Umbilical cord (tissue), 2 donors: ENCODE measurements around the gene MYO7A. TPM values are rescaled to one million over a fixed set of nuclear protein-coding genes. Genes with fewer than 3 reads are reported as not detected.
"Not testable (repeated sequence)": the region's sequence is repeated elsewhere in the genome, so short reads cannot be mapped to it uniquely, and the experiment has no call there.

Experiments used
- DNase-seq: peaks from one replicate; pipeline ENCODE4 v3.0.0-alpha.2; 2015; ENCODE audit warnings: low spot score
- total RNA-seq: library from RNA; depleted of rRNA; stranded (reverse); fragments of >200 nt; gene quantifications from one replicate; pipeline ENCODE4 v1.2.3, GENCODE V29; 2014; ENCODE audit warnings: low replicate concordance; ENCODE audit not compliant: insufficient read depth

MYO7A gene
- total RNA-seq, 1 donor from 2014 or later: 7.0 TPM

DNA sequence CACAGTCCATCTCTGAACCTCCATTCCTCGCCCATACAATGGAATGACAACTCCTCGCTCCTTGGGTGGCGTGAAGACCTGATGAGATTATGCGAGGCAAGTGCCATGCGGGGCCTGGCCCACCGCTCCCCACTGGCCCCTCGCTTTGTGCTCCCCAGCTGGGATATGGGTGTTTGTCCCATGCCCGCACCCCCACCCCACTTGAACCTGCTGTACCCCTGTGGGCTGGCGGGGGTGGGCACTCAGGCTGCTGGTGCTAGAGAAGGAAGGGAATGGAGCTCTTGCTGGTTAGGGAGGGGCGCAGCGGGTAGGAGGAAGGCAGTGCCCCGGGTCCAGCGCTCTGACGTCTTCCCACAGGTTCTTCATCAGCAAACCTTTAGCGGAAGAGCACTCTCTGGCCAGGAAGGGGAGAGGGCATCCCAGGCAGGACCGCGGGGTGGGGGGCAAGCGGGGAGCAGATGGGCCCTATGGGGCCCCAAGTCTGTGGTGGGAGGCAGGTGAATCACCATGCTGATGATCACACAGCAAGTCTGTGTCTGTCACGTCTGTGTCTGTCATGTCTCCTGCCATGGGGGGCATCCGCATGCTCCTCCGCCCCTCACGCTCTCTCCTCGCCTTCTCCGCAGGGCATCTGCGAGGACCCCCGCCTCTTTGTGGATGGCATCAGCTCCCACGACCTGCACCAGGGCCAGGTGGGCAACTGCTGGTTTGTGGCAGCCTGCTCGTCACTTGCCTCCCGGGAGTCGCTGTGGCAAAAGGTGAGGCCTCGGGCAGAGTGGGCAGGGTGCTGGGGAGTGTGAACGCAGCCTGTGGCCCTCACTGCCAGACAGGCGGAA lies 34.8 kb upstream of the MYO7A start:
- DNase-seq: no peak

DNA sequence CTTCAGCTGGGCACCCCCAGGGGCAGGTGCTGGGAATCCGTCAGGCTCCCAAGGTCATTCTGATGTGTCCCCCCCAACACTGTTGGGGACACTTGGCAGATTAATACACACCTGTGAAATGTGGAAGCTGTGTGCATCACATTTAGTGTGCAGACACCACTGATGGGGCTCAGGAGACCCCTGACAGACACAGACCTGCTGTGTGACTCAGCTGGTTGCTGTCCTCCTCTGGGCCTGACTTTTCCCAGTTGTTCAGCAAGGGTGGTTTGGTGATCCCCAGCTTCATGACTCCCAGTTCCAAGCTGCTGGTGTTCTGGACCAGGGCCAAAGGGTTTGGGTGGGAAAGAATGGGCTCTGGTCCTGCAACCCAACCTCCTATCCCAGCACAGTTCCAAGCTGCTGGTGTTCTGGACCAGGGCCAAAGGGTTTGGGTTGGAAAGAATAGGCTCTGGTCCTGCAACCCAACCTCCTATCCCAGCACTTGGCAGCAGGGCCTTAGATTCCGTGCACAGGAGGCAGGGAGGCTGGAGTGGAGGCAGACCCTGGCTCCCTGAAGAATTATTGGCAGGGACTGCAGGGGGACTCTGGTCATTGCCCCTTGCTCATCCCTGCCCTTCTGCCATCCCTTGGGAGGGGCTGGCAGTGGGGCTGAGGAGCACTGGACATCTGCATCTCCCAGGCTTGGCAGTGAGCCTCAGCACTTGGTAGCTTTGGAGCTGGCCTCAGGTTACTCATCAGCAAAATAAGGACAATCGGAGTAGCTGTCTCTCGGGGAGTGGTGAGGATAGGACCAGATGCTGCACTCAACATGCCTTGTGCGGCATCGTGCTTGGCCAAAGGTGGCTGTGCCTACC lies 33.8 kb upstream of the MYO7A start:
- DNase-seq: no peak

DNA sequence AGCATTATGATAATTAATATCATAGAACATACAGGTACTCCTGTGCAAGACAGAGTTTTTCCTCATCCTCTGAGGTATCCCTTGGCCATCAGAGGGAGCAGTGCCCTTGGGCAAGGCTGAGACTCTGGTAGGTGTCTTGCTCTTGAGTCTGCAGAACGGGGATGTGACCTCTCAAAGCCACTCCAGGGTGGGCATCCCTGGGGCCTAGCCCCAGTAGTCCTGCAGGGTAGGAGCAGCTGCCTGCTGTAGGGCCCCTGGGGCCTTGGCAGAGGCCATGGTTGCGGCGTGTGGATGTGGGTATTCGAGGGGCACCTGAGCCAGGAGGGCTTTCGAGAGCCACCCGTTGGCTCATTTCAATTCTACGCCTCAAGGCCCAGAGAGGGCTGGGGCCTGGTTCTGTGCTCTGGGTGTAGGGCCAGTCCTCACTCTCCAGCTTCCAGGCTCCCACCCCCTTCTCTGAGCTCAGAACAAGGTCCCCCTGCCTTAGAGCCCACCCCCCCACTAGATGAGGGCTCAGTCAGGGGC lies 33.1 kb upstream of the MYO7A start:
- DNase-seq: no peak

DNA sequence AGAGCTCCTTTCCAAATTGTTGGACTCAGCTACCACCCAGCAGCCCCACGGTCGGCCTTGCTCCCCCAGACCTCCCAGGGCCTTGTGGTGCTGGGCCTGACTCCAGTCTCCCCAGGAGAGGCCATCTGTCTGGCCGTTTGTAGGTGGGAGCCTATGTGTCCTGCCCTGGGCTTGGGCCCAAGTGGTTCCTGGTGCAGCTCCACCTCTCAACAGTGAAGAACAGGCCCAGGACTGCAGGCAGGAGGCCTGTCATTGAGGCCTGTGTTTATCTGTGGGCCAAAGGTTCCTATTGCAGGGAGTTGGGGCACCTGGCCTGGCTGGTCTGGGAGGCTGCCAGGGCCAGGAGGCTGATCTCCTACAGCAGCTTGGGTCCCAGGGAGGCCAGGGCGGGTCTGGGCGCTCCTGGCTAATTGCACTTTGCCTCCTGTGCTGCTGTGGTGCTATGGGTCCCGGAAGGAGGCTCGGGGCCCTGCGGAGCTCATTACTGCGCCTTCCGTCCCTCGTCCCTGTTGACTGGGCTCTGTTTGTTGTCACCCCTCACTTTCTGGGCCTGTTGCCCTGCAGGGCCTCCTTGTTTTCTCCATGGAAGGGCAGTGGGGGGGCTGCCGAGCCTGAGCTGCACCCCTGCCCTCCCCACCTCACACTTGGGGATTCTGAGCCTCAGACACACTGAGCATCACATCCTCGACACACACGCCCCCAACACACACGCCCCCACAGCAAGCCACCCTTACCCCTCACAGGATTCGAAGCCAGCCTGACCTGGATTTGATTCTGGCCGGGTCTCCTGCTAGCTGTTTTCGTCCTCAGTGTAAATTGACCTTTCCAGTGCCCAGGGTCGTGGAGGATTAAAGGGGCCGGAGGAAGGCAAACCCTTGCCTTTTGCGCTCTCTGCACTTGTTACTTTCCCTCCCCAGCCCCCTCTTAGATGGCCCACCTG lies 32.2 kb upstream of the MYO7A start:
- no peak for DNase-seq

DNA sequence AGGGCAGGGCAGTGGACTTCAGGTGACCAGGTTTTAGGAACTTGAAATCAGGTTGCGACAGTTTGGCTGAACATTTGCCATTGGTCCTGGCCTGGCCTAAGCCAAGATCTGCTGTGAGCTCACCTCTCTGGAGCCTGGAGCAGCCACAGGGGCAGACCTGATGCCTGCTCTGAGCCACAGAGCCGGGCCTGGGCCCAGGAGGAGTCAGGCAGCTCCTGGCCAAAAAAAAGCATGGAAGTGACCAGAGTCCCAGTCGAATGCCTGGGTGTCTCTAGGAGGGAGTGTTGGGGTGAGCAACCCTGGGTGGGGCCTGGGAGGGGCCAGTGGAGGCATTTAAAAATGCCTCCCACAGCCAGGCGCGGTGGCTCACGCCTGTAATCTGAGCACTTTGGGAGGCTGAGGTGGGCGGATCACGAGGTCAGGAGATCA lies 31.4 kb upstream of the MYO7A start:
- DNase-seq: no peak

DNA sequence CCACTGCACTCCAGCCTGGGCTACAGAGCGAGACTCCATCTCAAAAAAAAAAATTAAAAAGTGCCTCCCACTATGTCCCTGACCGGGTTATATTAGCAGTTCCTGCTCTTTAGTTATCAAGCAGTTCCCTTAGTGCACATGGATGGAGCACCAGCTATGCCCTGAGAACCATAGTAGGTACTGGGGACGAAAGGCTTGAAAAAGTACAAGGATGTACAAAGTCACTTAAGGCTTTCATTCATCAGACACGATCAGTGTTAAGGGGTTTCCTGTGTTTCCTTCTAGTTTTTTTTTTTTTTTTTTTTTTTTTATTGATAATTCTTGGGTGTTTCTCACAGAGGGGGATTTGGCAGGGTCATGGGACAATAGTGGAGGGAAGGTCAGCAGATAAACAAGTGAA lies 30.9 kb upstream of the MYO7A start:
- not testable (repeated sequence) for DNase-seq

DNA sequence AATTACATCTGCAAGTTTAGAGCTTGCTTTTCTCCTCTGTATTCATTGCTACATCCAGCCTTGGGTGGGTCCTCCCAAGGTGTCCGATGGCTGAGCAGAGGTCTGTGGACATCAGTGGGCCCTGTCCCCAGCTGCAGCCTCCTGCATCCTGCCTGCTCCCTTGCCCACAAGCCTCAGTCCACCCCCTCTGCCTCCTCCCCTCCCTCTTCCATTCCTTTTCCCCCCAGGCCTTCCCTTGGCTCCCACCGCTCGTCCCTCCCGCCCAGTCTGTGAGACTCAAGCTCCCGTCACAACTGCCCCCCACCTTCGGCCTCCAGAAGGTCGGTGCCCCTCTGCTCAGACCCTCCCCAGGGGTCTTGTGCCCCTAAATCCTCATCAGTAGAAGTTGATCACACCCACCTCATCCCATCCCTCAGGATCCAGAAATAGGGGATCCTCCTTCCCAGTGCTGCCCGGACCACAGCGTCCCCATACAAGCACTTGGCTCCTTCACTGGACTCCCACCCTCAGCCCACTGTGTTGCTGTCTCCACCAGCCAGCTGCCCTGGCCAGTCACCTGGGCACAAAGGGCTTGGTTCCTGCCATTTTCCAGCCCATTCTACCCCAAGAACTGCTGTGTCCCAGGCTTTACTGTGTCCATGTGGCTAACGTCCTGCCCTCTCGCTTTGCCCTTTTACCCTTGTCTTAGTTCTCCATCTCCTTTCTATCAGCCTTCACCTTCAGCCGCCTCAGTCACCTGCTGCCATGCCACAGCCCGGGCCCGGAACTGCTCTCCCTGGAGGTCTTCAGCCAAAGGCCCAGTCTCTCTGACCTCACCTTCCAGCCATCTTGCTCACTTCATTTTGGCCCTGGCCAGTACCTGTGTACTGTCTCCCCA lies 27.6 kb upstream of the MYO7A start:
- DNase-seq: no peak

DNA sequence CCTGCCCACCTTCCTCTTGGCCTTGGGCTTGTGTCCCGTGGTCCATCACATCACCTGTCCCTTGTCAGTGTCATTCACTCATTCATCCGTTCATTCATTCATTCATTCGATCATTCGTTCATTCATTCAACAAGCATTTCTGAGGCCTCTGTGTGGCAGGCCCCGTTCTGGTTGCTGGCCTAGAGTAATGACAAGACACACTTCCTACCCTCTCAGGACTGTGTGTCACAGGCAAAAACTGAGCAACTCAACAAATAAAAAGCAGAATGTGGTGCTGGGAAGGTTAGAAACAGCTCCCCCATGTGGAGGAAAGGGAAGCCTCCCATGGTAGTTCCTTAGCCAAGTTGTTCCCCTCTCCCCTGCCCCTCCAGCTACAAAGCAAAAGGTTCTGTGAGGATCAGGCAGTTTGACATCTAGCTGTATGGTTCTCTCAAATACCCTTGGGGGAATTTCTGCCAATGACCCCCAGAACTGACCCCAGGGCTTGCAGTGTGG lies 27.0 kb upstream of the MYO7A start:
- DNase-seq: no peak

DNA sequence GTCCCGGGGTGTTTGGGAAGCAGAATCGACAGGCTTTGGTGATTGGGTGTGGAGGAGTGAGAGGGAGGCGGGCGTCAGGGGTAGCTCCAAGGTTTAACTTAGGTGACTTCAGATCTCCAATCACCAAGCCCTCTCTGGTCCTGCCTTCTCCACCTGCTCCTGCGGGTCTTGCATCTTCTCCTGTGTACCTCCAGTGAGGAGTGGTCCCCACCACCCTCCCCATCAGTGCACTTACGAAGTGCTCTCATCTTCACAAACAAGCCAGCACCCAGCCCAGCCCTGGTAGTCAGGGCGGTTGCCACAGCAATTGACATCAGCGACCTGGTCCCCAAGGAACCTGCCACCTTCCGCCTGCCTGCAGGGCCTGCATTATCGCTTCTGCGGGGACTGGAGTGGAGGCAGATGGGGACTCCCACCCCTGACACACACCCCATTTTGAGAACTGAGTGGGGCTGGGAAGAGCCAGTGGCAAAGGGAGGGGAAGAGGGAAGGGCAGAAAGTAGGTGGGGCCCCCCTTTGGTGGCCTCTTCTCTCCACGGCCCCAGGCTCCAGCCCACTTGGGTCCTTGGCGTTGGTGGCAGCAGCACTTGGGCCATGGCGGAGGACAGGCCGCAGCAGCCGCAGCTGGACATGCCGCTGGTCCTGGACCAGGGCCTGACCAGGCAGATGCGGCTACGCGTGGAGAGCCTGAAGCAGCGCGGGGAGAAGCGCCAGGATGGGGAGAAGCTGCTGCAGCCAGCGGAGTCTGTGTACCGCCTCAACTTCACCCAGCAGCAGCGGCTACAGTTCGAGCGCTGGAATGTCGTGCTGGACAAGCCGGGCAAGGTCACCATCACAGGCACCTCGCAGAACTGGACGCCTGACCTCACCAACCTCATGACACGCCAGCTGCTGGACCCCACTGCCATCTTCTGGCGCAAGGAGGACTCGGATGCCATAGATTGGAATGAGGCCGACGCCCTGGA lies 25.5 kb upstream of the MYO7A start, which contains the start of gene OMP:
Gene OMP, plus strand, starts transcription at position 595 of the 965 bp plus-strand sequence. Its CDS starts 0 bp downstream, at position 595.
- no peak for DNase-seq

DNA sequence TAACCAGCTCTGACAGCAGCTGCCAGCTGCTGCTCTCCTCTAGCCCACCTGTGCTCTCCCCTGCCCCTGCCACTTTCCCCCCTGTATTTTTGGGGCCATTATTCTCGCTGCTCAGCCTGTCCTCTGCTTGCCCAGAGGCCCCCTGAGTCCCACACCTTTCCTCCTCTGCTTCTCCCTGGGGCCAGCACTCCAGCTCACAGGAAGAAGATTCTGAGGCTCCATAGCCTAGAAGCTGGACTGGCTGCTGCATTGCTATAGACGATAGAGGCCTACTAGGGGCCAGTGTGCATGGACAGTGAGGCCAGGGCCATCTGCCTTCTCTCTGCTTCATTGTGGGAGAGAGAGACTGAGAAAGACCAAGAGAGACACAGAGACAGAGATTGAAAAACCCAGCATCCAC lies 24.7 kb upstream of the MYO7A start:
- DNase-seq: no peak

DNA sequence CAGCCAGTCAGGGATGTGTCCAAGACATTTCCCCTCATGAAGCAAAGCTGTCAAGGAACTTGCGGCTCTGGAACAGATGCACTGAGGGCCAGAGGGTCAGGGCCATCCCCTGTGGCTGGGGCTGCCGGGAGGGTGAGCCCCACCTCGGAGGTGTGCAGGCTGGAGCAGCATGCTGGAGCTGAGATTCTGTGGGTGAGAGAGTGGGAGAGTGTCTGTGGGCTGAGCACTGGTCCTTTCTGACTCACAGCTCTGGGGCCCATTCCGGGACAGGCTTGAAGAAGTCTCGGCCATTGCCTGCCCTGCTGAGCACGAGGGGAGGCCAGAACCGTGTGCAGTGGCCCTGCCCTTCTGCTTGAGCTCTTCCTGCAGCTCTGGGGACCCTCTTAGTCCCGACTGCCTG lies 23.3 kb upstream of the MYO7A start:
- DNase-seq: peak; percentile 59

DNA sequence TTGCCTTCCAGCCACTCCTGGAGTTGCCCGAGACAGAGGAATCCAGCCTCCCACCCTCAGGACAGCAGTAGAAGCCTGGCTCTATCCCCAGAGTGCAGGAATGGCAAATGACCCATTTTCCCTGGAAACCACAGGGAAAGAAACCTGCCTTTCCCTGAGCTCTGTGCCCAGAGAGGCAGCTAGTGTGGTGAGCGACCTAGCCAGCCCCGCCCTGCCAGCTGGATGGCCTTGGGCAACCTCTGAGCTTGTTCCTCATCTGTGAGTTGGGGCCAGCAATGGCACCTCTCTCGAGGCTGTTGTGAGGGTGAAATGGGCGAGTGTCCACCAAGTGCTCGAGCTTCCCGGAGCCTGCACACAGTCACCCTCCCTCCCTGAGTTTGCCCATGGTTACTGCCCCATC lies 21.7 kb upstream of the MYO7A start:
- no peak for DNase-seq

DNA sequence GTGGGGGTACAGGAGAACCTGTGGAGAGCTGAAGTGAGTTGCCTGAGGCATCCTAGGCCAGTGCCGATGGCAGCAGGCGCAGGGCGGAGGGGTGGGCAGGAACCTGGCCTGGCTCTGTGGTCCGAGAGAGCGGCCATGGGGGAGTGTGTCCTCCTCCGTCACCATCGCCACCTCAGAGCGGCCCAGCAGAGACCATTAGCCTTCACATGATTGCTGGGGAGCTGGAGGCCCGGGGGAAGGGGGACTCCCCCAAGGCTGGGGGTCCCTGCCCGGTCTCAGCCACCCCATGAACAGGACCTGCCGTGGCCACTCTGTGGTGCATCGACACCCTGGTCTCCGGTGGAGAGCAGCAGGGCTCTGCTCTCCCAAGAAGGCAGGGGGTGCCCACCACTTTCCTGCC lies 21.3 kb upstream of the MYO7A start:
- DNase-seq: no peak

DNA sequence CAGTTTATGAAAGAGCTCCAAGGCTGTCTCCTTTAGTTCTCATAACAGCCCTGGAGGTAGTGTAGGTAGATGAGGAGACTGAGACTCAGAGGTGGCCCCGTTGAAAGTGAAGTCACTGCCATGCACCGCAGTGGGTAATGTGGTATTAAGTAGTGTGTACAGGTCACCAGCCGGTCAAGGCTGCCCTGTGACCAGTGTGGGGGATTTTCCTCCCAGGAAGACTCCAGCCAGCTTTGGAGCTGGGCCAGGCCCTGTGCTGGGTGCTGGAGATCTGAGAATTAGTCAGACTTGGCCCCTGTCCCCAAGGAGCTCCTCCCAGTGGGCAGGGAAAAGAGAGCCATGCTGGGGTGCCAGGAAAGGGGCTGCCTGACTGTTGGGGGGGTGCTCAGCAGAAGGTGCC lies 20.1 kb upstream of the MYO7A start:
- DNase-seq: peak; percentile 63

DNA sequence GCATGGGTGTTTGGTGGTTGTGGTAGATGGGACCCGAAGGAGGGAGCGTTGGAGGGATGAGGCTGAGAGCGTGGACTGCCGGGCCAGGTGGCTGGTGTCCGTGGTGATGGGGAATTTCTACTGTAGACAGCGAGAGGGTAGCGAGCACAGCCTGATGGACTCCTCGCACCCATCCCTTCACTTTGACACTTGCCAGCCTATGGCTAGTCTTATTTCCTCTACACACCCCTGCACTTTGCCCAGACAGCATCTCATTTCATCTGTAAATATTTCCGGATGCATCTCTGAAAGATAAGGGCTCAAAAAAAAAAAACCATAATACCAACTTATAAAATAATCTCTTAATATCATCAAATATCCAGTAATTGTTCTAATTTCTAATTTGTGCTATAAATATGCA lies 19.6 kb upstream of the MYO7A start:
- no peak for DNase-seq

DNA sequence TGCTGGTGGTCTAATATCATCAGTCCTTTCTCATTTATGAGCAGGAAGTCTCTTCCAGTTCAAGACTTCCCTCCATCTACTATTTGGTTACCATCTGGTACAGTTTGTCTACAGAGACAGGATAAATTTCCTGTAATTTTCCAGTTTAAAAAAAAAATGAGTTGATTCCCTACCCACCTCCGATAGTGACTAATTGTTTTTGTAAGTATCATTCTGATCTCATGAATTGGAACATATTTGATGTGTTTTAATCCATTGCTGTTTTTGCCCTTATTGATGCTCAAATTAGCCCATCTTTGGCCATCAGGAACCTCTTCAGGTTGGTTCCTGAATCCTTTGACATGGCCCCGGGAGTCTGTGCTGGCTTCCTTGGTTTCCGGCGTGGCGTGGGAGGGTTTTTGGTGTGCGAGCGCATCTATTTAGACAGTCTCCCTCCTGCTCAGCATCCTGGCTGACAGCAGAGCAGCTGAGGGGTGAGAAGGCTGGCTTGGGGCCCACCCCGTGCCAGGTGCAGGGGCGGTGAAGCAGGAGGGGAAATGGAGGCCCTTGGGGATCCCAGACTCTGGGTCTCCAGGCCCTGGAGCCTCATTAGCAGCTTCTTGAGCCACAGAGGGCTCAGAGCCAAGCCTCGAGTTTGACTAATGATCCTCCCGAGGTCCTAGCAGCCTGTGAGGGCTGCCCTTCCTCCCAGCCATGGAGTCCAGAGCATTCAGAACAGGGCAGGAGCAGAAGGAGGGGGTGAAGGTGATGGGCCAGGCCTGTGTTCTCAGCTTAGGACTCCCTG lies 18.6 kb upstream of the MYO7A start:
- DNase-seq: no peak

DNA sequence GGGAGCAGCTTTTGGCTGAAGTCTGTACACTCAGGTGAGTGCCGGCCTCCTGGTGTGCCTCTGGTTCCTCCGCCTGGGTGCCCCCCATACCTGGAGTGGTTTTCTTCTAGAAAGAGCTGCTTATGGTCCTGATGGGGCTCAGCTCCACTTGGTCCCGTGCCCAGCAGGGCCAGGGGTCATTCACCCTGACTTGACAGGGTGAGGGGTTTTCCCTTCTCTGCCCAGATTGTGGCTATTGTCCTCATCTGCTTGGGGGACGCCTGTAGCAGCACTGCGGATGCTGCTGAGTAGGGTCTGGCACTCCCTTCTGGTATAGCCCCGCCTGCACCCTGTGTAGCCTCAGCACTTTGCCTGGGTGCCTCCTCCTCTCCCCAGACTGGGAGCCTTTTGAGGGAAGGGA lies 17.2 kb upstream of the MYO7A start:
- DNase-seq: no peak

DNA sequence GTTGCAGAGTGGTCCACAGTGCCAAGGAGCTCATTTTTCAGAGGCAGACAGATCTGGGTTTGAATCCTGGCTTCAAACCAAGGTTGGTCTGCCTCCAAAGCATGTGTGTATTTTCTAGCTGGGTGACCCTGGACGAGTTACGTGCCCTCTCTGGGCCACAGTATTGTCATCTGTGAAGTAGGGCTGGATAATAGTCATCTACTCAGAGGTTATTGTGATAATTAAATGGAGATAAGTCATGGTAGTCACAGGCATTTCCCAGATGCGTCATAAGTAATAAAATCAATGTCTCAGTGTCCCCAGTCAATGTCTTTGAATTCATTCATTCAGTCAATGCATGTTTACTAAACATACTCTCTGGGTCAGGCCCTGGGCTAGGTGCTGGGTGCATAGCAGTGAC lies 16.8 kb upstream of the MYO7A start:
- no peak for DNase-seq
